GM12892 (cell line): ENCODE data around the gene VAV2.

Experiments used
- DNase-seq: peaks from one replicate; pipeline ENCODE4 v3.0.0; 2011; ENCODE audit not compliant: insufficient read length
- FAIRE-seq: peaks from 2 replicates; lab custom pipeline; 2011; peaks lifted over from hg19 to GRCh38; lab: Jason Lieb, UNC
- POLR2A ChIP-seq: IDR thresholded peaks from 2 replicates; pipeline ENCODE4 v1.6.1; 2011; ENCODE audit warnings: low read depth, low read length, control low read depth
- POLR2AphosphoS5 ChIP-seq: IDR thresholded peaks from 2 replicates; pipeline ENCODE4 v1.6.1; 2011; ENCODE audit warnings: low read depth, low read length, control low read depth
- TAF1 ChIP-seq: IDR thresholded peaks from 2 replicates; pipeline ENCODE4 v1.6.1; 2011; ENCODE audit warnings: low read depth, mild to moderate bottlenecking, control low read depth, low read length, borderline replicate concordance

The VAV2 gene

GRCh38 chr9:133733421-133733795, 258.7 kb downstream of the VAV2 start:
- FAIRE-seq: no peak
- DNase-seq: no peak
- TF ChIP-seq TAF1 (no peak), POLR2AphosphoS5 (no peak), POLR2A (no peak)

- no peak for FAIRE-seq
- TF ChIP-seq POLR2A (no peak), TAF1 (no peak), POLR2AphosphoS5 (no peak)
- DNase-seq: no peak
These were observed 259.3 kb downstream of the VAV2 start for GRCh38 chr9:133732639-133733408.

GRCh38 chr9:133731876-133732638, 260.1 kb downstream of the VAV2 start:
- TF ChIP-seq TAF1 (no peak), POLR2AphosphoS5 (no peak), POLR2A (no peak)
- DNase-seq (no peak), FAIRE-seq (no peak)

- FAIRE-seq (no peak), DNase-seq (no peak)
- TF ChIP-seq POLR2A (no peak), POLR2AphosphoS5 (no peak), TAF1 (no peak)
These were observed 261.0 kb downstream of the VAV2 start for GRCh38 chr9:133730994-133731715.

- no peak for TF ChIP-seq POLR2A
- no peak for TF ChIP-seq POLR2AphosphoS5
- no peak for TF ChIP-seq TAF1
- FAIRE-seq: no peak
- DNase-seq: peak; percentile 15
These were observed 262.4 kb downstream of the VAV2 start for GRCh38 chr9:133729617-133730281.

GRCh38 chr9:133728856-133729616, 263.1 kb downstream of the VAV2 start:
- FAIRE-seq: no peak
- peak; percentile 24 for DNase-seq
- no peak for TF ChIP-seq POLR2A
- TF ChIP-seq POLR2AphosphoS5: no peak
- TF ChIP-seq TAF1: no peak

GRCh38 chr9:133727876-133728441, 264.2 kb downstream of the VAV2 start:
- DNase-seq: no peak
- TF ChIP-seq TAF1 (no peak), POLR2AphosphoS5 (no peak), POLR2A (no peak)

GRCh38 chr9:133727277-133727875, 264.7 kb downstream of the VAV2 start:
- TF ChIP-seq POLR2A (no peak), POLR2AphosphoS5 (no peak), TAF1 (no peak)
- FAIRE-seq (no peak), DNase-seq (no peak)

More at GRCh38 chr9:133727876-133728441, 264.2 kb downstream of the VAV2 start:
- no peak for FAIRE-seq

GRCh38 chr9:133726401-133727276, 265.5 kb downstream of the VAV2 start:
- DNase-seq (peak; percentile 44), FAIRE-seq (no peak)

GRCh38 chr9:133725886-133726285, 266.2 kb downstream of the VAV2 start:
- DNase-seq (no peak), FAIRE-seq (no peak)
- TF ChIP-seq TAF1 (no peak), POLR2A (no peak), POLR2AphosphoS5 (no peak)

More at GRCh38 chr9:133726401-133727276, 265.5 kb downstream of the VAV2 start:
- TF ChIP-seq TAF1 (no peak), POLR2AphosphoS5 (no peak)
